Mesenchymal stem cell (in vitro differentiated cells and primary cell): Measurements from ENCODE around the gene HABP2.

ENCODE experiments used
- DNase-seq: peaks from one replicate; pipeline ENCODE4 v3.0.0-alpha.2; 2013
- H2AFZ ChIP-seq: one replicate; pipeline ENCODE4 v1.6.1; 2013; ENCODE audit warnings: low read depth, mild to moderate bottlenecking, control low read depth, inconsistent platforms, low read length, moderate library complexity
- H2AK5ac ChIP-seq: 2 replicates; pipeline ENCODE4 v1.6.1; 2013; ENCODE audit warnings: low read length, moderate library complexity, mild to moderate bottlenecking, inconsistent platforms; ENCODE audit not compliant: severe bottlenecking
- H2BK120ac ChIP-seq: one replicate; pipeline ENCODE4 v1.6.1; 2013; ENCODE audit warnings: low read depth, mild to moderate bottlenecking, inconsistent platforms, low read length, moderate library complexity
- H2BK12ac ChIP-seq, 2 experiments: one replicate each; pipeline ENCODE4 v1.6.1; 2013; ENCODE audit warnings: inconsistent platforms in 2 of 2, low read length in 2 of 2, mild to moderate bottlenecking in 2 of 2, moderate library complexity in 2 of 2, control low read depth in 1 of 2
- H2BK15ac ChIP-seq: one replicate; pipeline ENCODE4 v1.6.1; 2013; ENCODE audit warnings: mild to moderate bottlenecking, low read depth, inconsistent platforms; ENCODE audit not compliant: poor library complexity, severe bottlenecking
- H2BK5ac ChIP-seq: 2 replicates; pipeline ENCODE4 v1.6.1; 2013; ENCODE audit warnings: low read depth, mild to moderate bottlenecking, low read length, control low read depth, inconsistent platforms; ENCODE audit not compliant: poor library complexity, severe bottlenecking
- H3K14ac ChIP-seq, 2 experiments: one replicate each; pipeline ENCODE4 v1.6.1; 2013; ENCODE audit warnings: inconsistent platforms in 2 of 2, low read length in 2 of 2, control low read depth in 1 of 2, mild to moderate bottlenecking in 1 of 2, moderate library complexity in 1 of 2
- H3K18ac ChIP-seq, 2 experiments: one replicate each; pipeline ENCODE4 v1.6.1; 2013; ENCODE audit warnings: inconsistent platforms in 2 of 2, low read length in 2 of 2, control low read depth in 1 of 2, low read depth in 1 of 2, mild to moderate bottlenecking in 1 of 2
- H3K23ac ChIP-seq, 2 experiments: one replicate each; pipeline ENCODE4 v1.6.1; 2013; ENCODE audit warnings: inconsistent platforms in 2 of 2, low read length in 2 of 2, mild to moderate bottlenecking in 2 of 2, moderate library complexity in 2 of 2, control low read depth in 1 of 2
- H3K27ac ChIP-seq: 2 replicates; pipeline ENCODE4 v1.5.1; 2013; ENCODE audit warnings: mild to moderate bottlenecking, moderate library complexity, low read length, control low read depth, inconsistent platforms; ENCODE audit not compliant: poor library complexity, severe bottlenecking
- H3K27me3 ChIP-seq, 2 experiments: 2 replicates each; pipeline versions ENCODE4 v1.6.1 to v1.7.0; 2013; ENCODE audit warnings: low read length in 2 of 2, mild to moderate bottlenecking in 2 of 2, moderate library complexity in 2 of 2, control low read depth in 1 of 2, inconsistent platforms in 1 of 2; ENCODE audit not compliant: control insufficient read depth in 1 of 2, insufficient read depth in 1 of 2
- H3K36me3 ChIP-seq, 2 experiments: 2 replicates each; pipeline versions ENCODE4 v1.6.1 to v1.7.0; 2013; ENCODE audit warnings: low read length in 2 of 2, control low read depth in 1 of 2, inconsistent platforms in 1 of 2, low read depth in 1 of 2, mild to moderate bottlenecking in 1 of 2; ENCODE audit not compliant: insufficient read depth in 2 of 2, control insufficient read depth in 1 of 2
- H3K4ac ChIP-seq, 2 experiments: one replicate each; pipeline ENCODE4 v1.6.1; 2013; ENCODE audit warnings: inconsistent platforms in 2 of 2, low read length in 2 of 2, mild to moderate bottlenecking in 2 of 2, moderate library complexity in 2 of 2, control low read depth in 1 of 2, low read depth in 1 of 2
- H3K4me1 ChIP-seq: 2 replicates; pipeline ENCODE4 v1.6.1; 2013; ENCODE audit warnings: low read depth, low read length, control low read depth; ENCODE audit not compliant: control insufficient read depth, insufficient read depth
- H3K4me2 ChIP-seq: 2 replicates; pipeline ENCODE4 v1.6.1; 2013; ENCODE audit warnings: low read length, mild to moderate bottlenecking, inconsistent platforms; ENCODE audit not compliant: poor library complexity, severe bottlenecking
- H3K4me3 ChIP-seq, 2 experiments: 2 replicates each; pipeline versions ENCODE4 v1.5.1 to v1.7.0; 2013; ENCODE audit warnings: low read length in 2 of 2, mild to moderate bottlenecking in 2 of 2, control low read depth in 1 of 2, low read depth in 1 of 2; ENCODE audit not compliant: insufficient read depth in 1 of 2
- H3K79me1 ChIP-seq: replicated peaks from 2 replicates; pipeline ENCODE4 v1.6.1; 2013; ENCODE audit warnings: mild to moderate bottlenecking, control low read depth, low read length, inconsistent platforms; ENCODE audit not compliant: poor library complexity, severe bottlenecking
- H3K9ac ChIP-seq: 2 replicates; pipeline ENCODE4 v1.7.0; 2013; ENCODE audit warnings: mild to moderate bottlenecking, low read length, moderate library complexity
- H3K9me3 ChIP-seq: 2 replicates; pipeline ENCODE4 v1.7.0; 2013; ENCODE audit warnings: mild to moderate bottlenecking, low read length; ENCODE audit not compliant: control insufficient read depth
- H4K8ac ChIP-seq: one replicate; pipeline ENCODE4 v1.6.1; 2013; ENCODE audit warnings: inconsistent platforms, mild to moderate bottlenecking, low read length, moderate library complexity
- H4K91ac ChIP-seq: one replicate; pipeline ENCODE4 v1.6.1; 2013; ENCODE audit warnings: mild to moderate bottlenecking, low read length, inconsistent platforms
- WGBS: methylation state at CpG from one replicate; pipeline ENCODE4 v1.1.7; 2013; ENCODE audit warnings: mixed read lengths; 5-methylcytosine and 5-hydroxymethylcytosine counted together

HABP2 gene

DNA sequence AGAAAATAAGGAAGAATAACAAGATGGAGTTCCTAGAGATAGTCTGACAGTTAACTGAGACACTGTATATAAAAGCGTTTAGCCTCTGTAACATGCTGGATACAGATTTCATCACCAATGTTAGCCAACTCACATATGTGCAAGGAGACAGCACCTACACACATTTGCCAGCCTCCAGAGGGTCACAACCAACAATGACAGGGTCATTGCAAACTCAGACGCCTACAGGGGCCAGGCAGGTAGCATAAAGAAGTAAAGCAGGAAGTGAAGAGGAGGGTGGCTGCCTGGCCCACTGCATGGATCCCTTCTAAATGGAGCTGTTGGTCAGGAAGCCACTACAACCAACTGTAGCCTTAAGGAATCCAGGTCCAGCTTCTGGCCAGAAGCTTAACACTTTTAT lies 60.6 kb downstream of the HABP2 start:
- no peak overlapping the region for H3K4me2 ChIP-seq
- H2BK5ac ChIP-seq, result no peak overlapping the region
- H4K8ac ChIP-seq, result no peak overlapping the region
- no peak overlapping the region for H3K9ac ChIP-seq
- DNase-seq, result no peak
- no peak overlapping the region for H4K91ac ChIP-seq
- no peak overlapping the region for H2AK5ac ChIP-seq
- H3K4me3 ChIP-seq, result no peak overlapping the region
- no peaks in the 10 kb centered on the region for H3K79me1 ChIP-seq
- H3K4ac ChIP-seq, result no peak overlapping the region
- H3K18ac ChIP-seq, result no peak overlapping the region
- no peaks in the 10 kb centered on the region for H3K36me3 ChIP-seq
- no peaks in the 10 kb centered on the region for H3K9me3 ChIP-seq
- H2BK15ac ChIP-seq, result no peak overlapping the region
- 100% methylated on average over 2 of the region's 2 CpGs for WGBS
- no peak overlapping the region for H2BK120ac ChIP-seq
- H2AFZ ChIP-seq, result no peak overlapping the region
- H3K27ac ChIP-seq, result no peak overlapping the region
- peak overlapping the region in 1 of 2 experiments; percentile 31 for H3K14ac ChIP-seq
- no peak overlapping the region for H3K23ac ChIP-seq
- no peak overlapping the region for H2BK12ac ChIP-seq
- peaks cover 61 to 86% of the 10 kb centered on the region in 2 experiments for H3K27me3 ChIP-seq
- no peaks in the 10 kb centered on the region for H3K4me1 ChIP-seq

DNA sequence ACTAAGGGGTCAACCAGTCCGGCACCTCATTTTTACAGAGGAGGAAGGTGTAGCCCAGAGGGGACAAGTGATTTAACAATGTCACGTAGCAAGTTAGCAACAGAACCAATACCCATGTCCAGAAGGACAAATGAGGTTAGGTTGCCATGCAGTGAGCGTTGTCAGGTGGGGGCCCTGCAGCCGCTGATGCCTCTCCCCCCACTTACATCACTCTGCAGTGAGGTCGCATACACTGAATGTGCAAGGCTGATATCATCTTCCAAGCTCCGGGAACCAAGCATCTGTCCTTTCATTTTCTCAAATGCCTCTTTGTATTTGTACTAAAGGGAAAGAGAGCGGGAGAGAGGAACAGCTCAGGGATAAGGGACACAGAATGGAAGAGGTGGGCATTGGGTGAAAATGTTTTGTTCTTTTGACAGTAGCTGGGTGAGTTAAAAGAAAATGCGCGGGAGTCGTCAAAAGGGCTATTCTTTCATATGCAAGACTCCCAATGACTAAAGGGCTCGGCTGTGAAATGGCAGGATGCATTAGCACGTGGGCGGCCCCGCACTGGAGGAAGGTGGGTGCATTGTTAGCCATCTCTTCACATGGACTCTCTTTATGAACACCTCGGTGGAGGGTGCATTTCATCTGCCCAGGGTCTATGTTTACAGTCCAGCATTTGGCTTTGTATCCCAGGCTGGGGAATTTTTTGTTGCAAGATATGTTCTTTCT lies 61.3 kb downstream of the HABP2 start:
- Histone ChIP-seq H3K18ac (no peak overlapping the region), H2BK5ac (no peak overlapping the region), H2AFZ (no peak overlapping the region), H3K79me1 (no peaks in the 10 kb centered on the region), H2BK12ac (no peak overlapping the region), H3K14ac (no peak overlapping the region), H3K9ac (no peak overlapping the region), H3K27me3 (peaks cover 63 to 89% of the 10 kb centered on the region in 2 experiments), H3K23ac (no peak overlapping the region), H2AK5ac (no peak overlapping the region), H3K36me3 (no peaks in the 10 kb centered on the region), H3K4me2 (no peak overlapping the region), H3K4ac (no peak overlapping the region), H4K8ac (no peak overlapping the region), H3K9me3 (no peaks in the 10 kb centered on the region), H2BK120ac (no peak overlapping the region), H3K4me3 (no peak overlapping the region), H4K91ac (no peak overlapping the region), H3K27ac (no peak overlapping the region), H3K4me1 (no peaks in the 10 kb centered on the region), H2BK15ac (no peak overlapping the region)
- no peak for DNase-seq
- 62% methylated on average over 13 of the region's 15 CpGs for WGBS

DNA sequence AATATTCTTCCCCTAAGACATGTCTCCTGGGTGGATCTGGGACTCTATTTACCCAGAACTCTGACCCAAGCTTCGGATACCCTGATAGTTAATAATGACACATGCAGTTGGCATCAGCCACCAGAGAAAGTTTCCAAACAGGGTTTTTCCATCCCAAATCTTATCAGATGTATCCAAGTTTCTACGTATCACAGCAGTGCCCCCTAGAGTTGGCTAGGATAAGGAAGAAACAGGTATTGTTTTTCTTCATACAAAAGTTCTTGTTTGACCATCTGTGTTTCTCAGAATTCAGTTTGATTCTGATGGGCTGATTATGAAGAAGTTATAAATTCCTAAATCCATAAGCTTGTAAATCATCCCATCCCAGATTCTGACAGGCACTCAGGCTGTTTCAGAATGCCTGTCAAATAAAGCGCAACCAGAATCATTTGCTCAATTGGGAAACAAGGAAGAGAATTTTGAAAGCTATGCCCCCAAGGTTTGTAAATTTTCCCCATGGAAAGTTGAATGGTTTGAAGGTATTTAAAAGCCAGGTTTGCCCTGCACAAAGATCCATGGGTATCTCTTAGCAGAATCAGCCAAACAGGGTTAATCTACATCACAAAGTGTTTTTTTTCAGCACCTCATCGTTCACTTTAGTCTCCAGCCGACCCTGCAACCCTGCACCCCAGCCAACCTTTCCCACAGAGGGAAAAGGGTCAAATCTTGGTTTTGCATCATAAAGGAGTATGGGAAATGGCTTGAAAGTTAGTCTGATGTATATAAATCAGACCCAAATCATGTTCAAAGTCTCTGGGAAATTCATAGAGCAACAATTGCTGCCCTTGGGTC lies 63.6 kb downstream of the HABP2 start:
- Histone ChIP-seq H3K14ac (no peak overlapping the region), H3K4me3 (no peak overlapping the region), H3K79me1 (no peaks in the 10 kb centered on the region), H2BK5ac (no peak overlapping the region), H3K9me3 (no peaks in the 10 kb centered on the region), H2AK5ac (no peak overlapping the region), H3K36me3 (no peaks in the 10 kb centered on the region), H2BK120ac (no peak overlapping the region), H4K91ac (no peak overlapping the region), H3K4me2 (no peak overlapping the region), H4K8ac (no peak overlapping the region), H3K23ac (no peak overlapping the region), H3K9ac (no peak overlapping the region), H2AFZ (no peak overlapping the region), H3K27ac (no peak overlapping the region), H2BK12ac (no peak overlapping the region), H2BK15ac (no peak overlapping the region), H3K18ac (no peak overlapping the region), H3K4ac (no peak overlapping the region), H3K4me1 (no peaks in the 10 kb centered on the region), H3K27me3 (peaks cover 69 to 98% of the 10 kb centered on the region in 2 experiments)
- no peak for DNase-seq
- 32% methylated on average over 2 of the region's 5 CpGs for WGBS

DNA sequence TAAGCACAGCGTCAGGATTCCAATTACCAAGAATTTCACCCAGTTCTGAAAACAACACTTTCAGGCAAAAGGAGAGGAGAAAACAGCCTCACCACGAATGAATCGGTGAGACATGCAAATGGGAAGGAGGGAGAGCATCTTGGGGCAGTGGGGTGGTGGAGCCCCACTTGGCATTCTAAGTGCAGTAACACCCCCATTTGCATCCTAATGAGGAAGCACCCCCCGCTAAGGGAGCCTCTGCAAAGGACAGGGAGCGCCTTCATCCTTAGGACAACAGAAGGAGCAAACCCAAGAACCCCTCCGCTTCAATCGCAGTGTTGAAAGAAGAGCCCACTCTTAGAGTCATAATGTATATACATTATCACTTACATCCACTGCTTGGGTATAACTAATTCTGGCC lies 64.2 kb downstream of the HABP2 start:
- Histone ChIP-seq H3K4me3 (no peak overlapping the region), H3K4me2 (no peak overlapping the region), H4K8ac (no peak overlapping the region), H3K27ac (no peak overlapping the region), H3K79me1 (no peaks in the 10 kb centered on the region), H3K27me3 (peaks cover 72 to 98% of the 10 kb centered on the region in 2 experiments), H2AFZ (no peak overlapping the region), H2BK5ac (no peak overlapping the region), H4K91ac (no peak overlapping the region), H3K14ac (no peak overlapping the region), H2AK5ac (no peak overlapping the region), H3K4ac (no peak overlapping the region), H3K36me3 (no peaks in the 10 kb centered on the region), H3K23ac (peak overlapping the region in 1 of 2 experiments; percentile 68), H3K18ac (no peak overlapping the region), H2BK12ac (no peak overlapping the region), H3K9ac (no peak overlapping the region), H2BK120ac (no peak overlapping the region), H3K9me3 (no peaks in the 10 kb centered on the region), H2BK15ac (no peak overlapping the region), H3K4me1 (no peaks in the 10 kb centered on the region)
- WGBS, result 19% methylated on average over 7 of the region's 7 CpGs
- no peak for DNase-seq
